Measurements from ENCODE around the gene TRMT11. TPM values are rescaled to one million over a fixed set of nuclear protein-coding genes. Genes with fewer than 3 reads are reported as not detected.

Gene TRMT11
- total and polyA plus RNA-seq, 2 of the 13 experiments (the other 11 are each of a cell fraction or from before 2014, with no cell fraction given), result 42.2 to 81.9 TPM

- TF ChIP-seq CERS6 (CRISPR knock-in tag; IDR thresholded peaks at IDR 0.05) (no peak), NR2F6 (IDR thresholded peaks at IDR 0.05) (no peak), NR2F6 (CRISPR knock-in tag; IDR thresholded peaks at IDR 0.05) (no peak), ZNF326 (CRISPR knock-in tag; IDR thresholded peaks at IDR 0.05; ENCODE audit: borderline replicate concordance) (no peak), ZNF501 (CRISPR knock-in tag; IDR thresholded peaks at IDR 0.05) (peak; percentile 26; the same call in 1 of the 2 replicates), IKZF5 (CRISPR knock-in tag; IDR thresholded peaks at IDR 0.05) (0 out of 2 replicates have a peak, but pooled peaks have one; percentile 40), TOPORS (CRISPR knock-in tag; IDR thresholded peaks at IDR 0.05) (no peak), RBAK (CRISPR knock-in tag; IDR thresholded peaks at IDR 0.05) (no peak), EED (CRISPR knock-in tag; IDR thresholded peaks at IDR 0.05) (0 out of 2 replicates have a peak, but pooled peaks have one; percentile 23), MTA3 (CRISPR knock-in tag; IDR thresholded peaks at IDR 0.05) (no peak), ZNF749 (CRISPR knock-in tag; IDR thresholded peaks at IDR 0.05; ENCODE audit: borderline replicate concordance) (0 out of 2 replicates have a peak, but pooled peaks have one; percentile 28), PAX8 (CRISPR knock-in tag; IDR thresholded peaks at IDR 0.05; ENCODE audit: borderline replicate concordance) (no peak), ZFP1 (CRISPR knock-in tag; IDR thresholded peaks at IDR 0.05) (no peak), THAP7 (CRISPR knock-in tag; IDR thresholded peaks at IDR 0.05) (peak; percentile 11; the same call in 1 of the 2 replicates), ZBTB2 (CRISPR knock-in tag; IDR thresholded peaks at IDR 0.05; ENCODE audit: low read depth) (no peak), PLSCR1 (CRISPR knock-in tag; IDR thresholded peaks at IDR 0.05; ENCODE audit: borderline replicate concordance) (no peak), SIN3B (IDR thresholded peaks at IDR 0.05; ENCODE audit: low read length) (no peak), FOXO4 (CRISPR knock-in tag; conservative IDR thresholded peaks at IDR 0.05) (0 out of 2 replicates have a peak, but pooled peaks have one; percentile 65), SRSF9 (IDR thresholded peaks at IDR 0.05; ENCODE audit: borderline replicate concordance, insufficient read depth, low read depth, low read length, poor library complexity, severe bottlenecking) (no peak), ZNF800 (CRISPR knock-in tag; IDR thresholded peaks at IDR 0.05) (no peak), EEA1 (CRISPR knock-in tag; IDR thresholded peaks at IDR 0.05; ENCODE audit: borderline replicate concordance) (0 out of 2 replicates have a peak, but pooled peaks have one; percentile 17)
Observed at GRCh38 chr6:125952764-125953501, 33.4 kb upstream of the TRMT11 start (continued).

All from HepG2 (cell line).